Trophoblast cell (in vitro differentiated cells and primary cell): ENCODE data around the gene SMLR1.

ENCODE experiments used
- DNase-seq, 2 donors: peaks; one replicate each; pipeline ENCODE4 v3.0.0-alpha.2; 2016
- H2AFZ ChIP-seq: 2 replicates; pipeline ENCODE4 v1.6.1; 2013; ENCODE audit warnings: low read length, moderate library complexity, mild to moderate bottlenecking; ENCODE audit not compliant: insufficient read depth, poor library complexity
- H2AK5ac ChIP-seq: 2 replicates; pipeline ENCODE4 v1.6.1; 2013; ENCODE audit warnings: mild to moderate bottlenecking, low read length
- H2BK120ac ChIP-seq: 2 replicates; pipeline ENCODE4 v1.6.1; 2013; ENCODE audit warnings: low read length, mild to moderate bottlenecking, moderate library complexity; ENCODE audit not compliant: insufficient read depth, poor library complexity
- H2BK12ac ChIP-seq: 2 replicates; pipeline ENCODE4 v1.6.1; 2013; ENCODE audit warnings: mild to moderate bottlenecking, low read length, moderate library complexity
- H2BK5ac ChIP-seq: 2 replicates; pipeline ENCODE4 v1.6.1; 2013; ENCODE audit warnings: low read length, low read depth, moderate library complexity, mild to moderate bottlenecking; ENCODE audit not compliant: poor library complexity
- H3K14ac ChIP-seq: 2 replicates; pipeline ENCODE4 v1.6.1; 2013; ENCODE audit warnings: mild to moderate bottlenecking, low read length
- H3K18ac ChIP-seq: 2 replicates; pipeline ENCODE4 v1.6.1; 2013; ENCODE audit warnings: mild to moderate bottlenecking, low read length
- H3K23ac ChIP-seq: 2 replicates; pipeline ENCODE4 v1.6.1; 2013; ENCODE audit warnings: low read length
- H3K27ac ChIP-seq: 2 replicates; pipeline ENCODE4 v1.5.1; 2013; ENCODE audit warnings: low read depth, mild to moderate bottlenecking, inconsistent platforms, low read length, moderate library complexity
- H3K27me3 ChIP-seq: 2 replicates; pipeline ENCODE4 v1.6.1; 2013; ENCODE audit warnings: inconsistent platforms, mild to moderate bottlenecking, low read length, moderate library complexity; ENCODE audit not compliant: insufficient read depth
- H3K36me3 ChIP-seq, 2 experiments: 1 replicate in 1 of 2; 2 replicates in 1 of 2; pipeline ENCODE4 v1.6.1; 2013; ENCODE audit warnings: low read length in 2 of 2, mild to moderate bottlenecking in 2 of 2, moderate library complexity in 1 of 2; ENCODE audit not compliant: insufficient read depth in 2 of 2, control insufficient read depth in 1 of 2
- H3K4ac ChIP-seq: 2 replicates; pipeline ENCODE4 v1.6.1; 2013; ENCODE audit warnings: low read depth, mild to moderate bottlenecking, low read length, moderate library complexity
- H3K4me1 ChIP-seq, 2 experiments: 1 replicate in 1 of 2; 2 replicates in 1 of 2; pipeline ENCODE4 v1.6.1; 2013; ENCODE audit warnings: low read length in 2 of 2, mild to moderate bottlenecking in 2 of 2, moderate library complexity in 1 of 2; ENCODE audit not compliant: insufficient read depth in 2 of 2, control insufficient read depth in 1 of 2
- H3K4me2 ChIP-seq: 2 replicates; pipeline ENCODE4 v1.6.1; 2013; ENCODE audit warnings: inconsistent platforms, mild to moderate bottlenecking, low read length, moderate library complexity
- H3K4me3 ChIP-seq: 2 replicates; pipeline ENCODE4 v1.5.1; 2013; ENCODE audit warnings: mild to moderate bottlenecking, low read depth, low read length, inconsistent platforms
- H3K79me1 ChIP-seq: one replicate; pipeline ENCODE4 v1.6.1; 2013; ENCODE audit warnings: low read length
- H3K79me2 ChIP-seq: 2 replicates; pipeline ENCODE4 v1.6.1; 2013; ENCODE audit warnings: low read length, mild to moderate bottlenecking; ENCODE audit not compliant: control insufficient read depth, insufficient read depth, poor library complexity
- H3K9ac ChIP-seq: 2 replicates; pipeline ENCODE4 v1.6.1; 2013; ENCODE audit warnings: mild to moderate bottlenecking, low read length
- H3K9me3 ChIP-seq: 2 replicates; pipeline ENCODE4 v1.6.1; 2013; ENCODE audit warnings: low read depth, mild to moderate bottlenecking, control low read depth, inconsistent platforms, low read length; ENCODE audit not compliant: insufficient read depth
- H4K12ac ChIP-seq: 2 replicates; pipeline ENCODE4 v1.6.1; 2013; ENCODE audit warnings: low read depth, mild to moderate bottlenecking, low read length, moderate library complexity
- H4K8ac ChIP-seq: 2 replicates; pipeline ENCODE4 v1.6.1; 2013; ENCODE audit warnings: low read depth, mild to moderate bottlenecking, low read length, moderate library complexity
- H4K91ac ChIP-seq: one replicate; pipeline ENCODE4 v1.6.1; 2013; ENCODE audit warnings: low read depth, mild to moderate bottlenecking, low read length, moderate library complexity
- WGBS: extraction: QIAGEN DNeasy Blood & Tissue Kit; methylation state at CpG from one replicate; pipeline ENCODE4 v1.1.7; 2013; ENCODE audit warnings: missing lambda C conversion rate; ENCODE audit not compliant: insufficient read length, insufficient coverage; ENCODE audit errors: extremely low coverage; 5-methylcytosine and 5-hydroxymethylcytosine counted together

SMLR1 gene

GRCh38 chr6:130882370-130882769 lies 55.2 kb downstream of the SMLR1 start:
- WGBS = no CpG with 5 or more reads among the region's 4 CpGs

GRCh38 chr6:130885392-130886192 lies 58.4 kb downstream of the SMLR1 start:
- no CpG with 5 or more reads among the region's 4 CpGs for WGBS
- Histone ChIP-seq H3K79me2 (no peaks in the 10 kb centered on the region), H3K79me1 (no peaks in the 10 kb centered on the region), H3K4ac (no peak overlapping the region), H3K14ac (no peak overlapping the region), H3K23ac (no peak overlapping the region), H3K4me1 (no peaks in the 10 kb centered on the region), H3K27me3 (no peaks in the 10 kb centered on the region), H3K18ac (no peak overlapping the region), H2BK5ac (no peak overlapping the region), H3K9ac (no peak overlapping the region), H2AFZ (no peak overlapping the region), H3K36me3 (peaks cover 2% of the 10 kb centered on the region in 2 experiments), H2BK12ac (no peak overlapping the region), H4K12ac (no peak overlapping the region), H3K4me2 (no peak overlapping the region), H4K91ac (no peak overlapping the region), H3K27ac (no peak overlapping the region), H3K4me3 (no peak overlapping the region), H3K9me3 (no peaks in the 10 kb centered on the region), H2BK120ac (no peak overlapping the region), H2AK5ac (no peak overlapping the region), H4K8ac (no peak overlapping the region)
- peak; percentile 71 to 91 for DNase-seq

More at GRCh38 chr6:130882370-130882769, 55.2 kb downstream of the SMLR1 start:
- Histone ChIP-seq H2BK5ac (no peak overlapping the region), H4K8ac (no peak overlapping the region), H3K14ac (no peak overlapping the region), H4K12ac (no peak overlapping the region), H3K36me3 (peaks cover 3% of the 10 kb centered on the region in 2 experiments), H3K4me1 (no peaks in the 10 kb centered on the region), H3K79me2 (no peaks in the 10 kb centered on the region), H3K27me3 (no peaks in the 10 kb centered on the region), H3K4me2 (no peak overlapping the region), H2AK5ac (no peak overlapping the region), H4K91ac (no peak overlapping the region), H3K23ac (no peak overlapping the region), H3K18ac (no peak overlapping the region), H3K9ac (no peak overlapping the region), H2BK12ac (no peak overlapping the region), H3K79me1 (no peaks in the 10 kb centered on the region), H3K27ac (no peak overlapping the region), H2BK120ac (no peak overlapping the region), H2AFZ (no peak overlapping the region), H3K9me3 (no peaks in the 10 kb centered on the region), H3K4ac (no peak overlapping the region), H3K4me3 (no peak overlapping the region)
- DNase-seq = no peak
